HG03565 (cell line): ENCODE results near the gene KCNAB1.
"Not testable (repeated sequence)": the region's sequence is repeated elsewhere in the genome, so short reads cannot be mapped to it uniquely, and the experiment has no call there.

Experiments used
- ATAC-seq: cut with Tn5 transposase; IDR thresholded peaks from one replicate; pipeline ENCODE4 v1.9.1; 2021; ENCODE audit warnings: mild to moderate bottlenecking, moderate library complexity; ENCODE audit not compliant: unreplicated experiment

The KCNAB1 gene

DNA sequence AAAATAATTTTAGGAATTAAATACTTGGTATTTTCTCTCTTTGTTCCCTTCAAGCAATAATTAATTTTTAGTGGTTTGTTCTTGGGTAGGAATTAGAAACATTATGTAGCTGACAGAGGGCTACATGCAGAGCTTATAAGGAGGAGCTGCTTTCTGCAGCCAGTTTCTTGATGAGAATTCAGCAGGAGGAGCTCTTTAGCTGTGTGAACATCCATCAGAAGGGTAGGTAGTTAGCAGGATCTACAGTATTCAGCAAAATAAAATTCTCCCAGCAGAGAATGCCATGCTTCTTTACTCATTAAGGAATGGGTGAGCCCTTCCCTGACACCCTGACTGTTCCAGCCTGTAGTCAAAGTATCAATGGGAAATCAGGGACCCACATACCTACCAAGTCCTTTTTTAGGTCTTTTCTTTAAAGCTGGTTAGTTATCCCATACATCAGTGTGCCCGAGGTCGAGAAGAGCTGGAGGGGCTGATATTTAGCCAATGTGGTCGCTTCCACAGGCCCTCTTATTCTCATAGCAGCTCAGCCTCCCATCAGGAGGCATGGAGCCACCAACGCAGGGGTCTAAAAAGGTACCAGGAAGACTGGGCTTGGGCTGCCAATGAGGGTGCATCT is 54.0 kb downstream of the KCNAB1 start:
- no peak for ATAC-seq

DNA sequence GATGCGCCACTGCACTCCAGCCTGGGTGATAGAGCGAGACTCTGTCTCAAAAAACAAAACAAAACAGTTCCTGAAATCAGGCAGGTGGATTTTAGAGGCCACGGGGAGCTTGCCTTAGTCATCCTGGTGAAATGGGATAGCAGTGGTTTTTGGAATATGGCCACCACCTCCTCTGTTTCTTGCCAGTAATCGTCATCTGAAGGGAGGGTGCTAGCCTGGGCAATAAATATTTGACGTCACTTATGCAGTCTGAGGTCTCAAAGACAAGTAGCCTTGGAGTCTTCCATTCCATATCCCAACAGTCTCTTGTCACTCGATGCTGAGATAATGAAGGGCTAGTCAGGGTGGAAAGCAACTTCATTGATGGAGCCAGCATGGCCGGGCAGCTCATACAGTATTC is 55.2 kb downstream of the KCNAB1 start:
- ATAC-seq, result no peak

DNA sequence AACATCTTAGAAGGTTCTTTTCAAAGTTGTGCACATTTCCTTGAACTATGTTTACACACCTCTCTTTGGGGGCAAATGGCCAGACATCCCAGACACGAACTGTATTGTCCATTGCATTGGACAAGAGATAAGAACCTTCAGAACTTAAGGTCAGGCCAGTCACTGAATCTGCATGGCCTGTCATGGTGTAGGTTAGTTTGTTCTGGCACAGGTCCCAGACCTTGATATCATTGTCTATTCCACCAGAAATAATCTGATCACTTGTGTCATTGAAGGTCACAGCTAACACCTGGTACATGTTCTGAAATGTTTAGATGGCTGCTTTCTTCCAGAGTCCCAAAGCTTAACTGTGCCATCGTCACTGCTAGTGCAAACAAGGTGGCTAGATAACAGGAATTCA is 55.7 kb downstream of the KCNAB1 start:
- ATAC-seq, result no peak

DNA sequence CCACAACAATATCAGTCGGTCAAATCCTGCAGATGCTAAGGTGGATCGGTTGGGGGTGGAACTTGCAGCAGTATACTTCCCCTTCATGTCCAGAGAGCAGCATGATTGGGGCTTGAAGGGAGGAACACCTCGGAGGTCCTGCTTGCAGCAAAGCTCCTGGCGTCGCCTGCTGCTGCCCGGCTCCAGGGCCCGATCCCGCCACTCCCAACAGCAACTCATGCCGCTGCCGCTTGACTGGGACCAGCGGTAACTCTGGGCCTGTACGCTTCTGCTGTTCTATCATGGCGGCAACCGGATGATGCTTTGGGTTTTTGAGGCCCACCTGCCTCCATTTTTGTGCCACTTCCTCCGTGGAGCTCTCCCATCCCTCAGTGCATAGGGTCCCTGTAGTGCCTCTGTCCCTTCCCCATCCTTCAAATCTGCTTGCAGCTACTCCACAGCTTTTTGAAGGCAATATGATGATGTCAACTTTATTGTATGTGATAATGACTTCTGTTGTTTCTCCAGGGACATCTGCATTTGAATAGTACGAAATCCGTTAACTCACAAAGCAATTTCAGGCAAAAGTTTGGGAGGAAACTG is 56.3 kb downstream of the KCNAB1 start:
- ATAC-seq, result no peak

- ATAC-seq, result no peak
These were observed 59.7 kb downstream of the KCNAB1 start for GRCh38 chr3:156180077-156180476.

- no peak for ATAC-seq
These were observed 61.1 kb downstream of the KCNAB1 start for GRCh38 chr3:156181509-156181908.

DNA sequence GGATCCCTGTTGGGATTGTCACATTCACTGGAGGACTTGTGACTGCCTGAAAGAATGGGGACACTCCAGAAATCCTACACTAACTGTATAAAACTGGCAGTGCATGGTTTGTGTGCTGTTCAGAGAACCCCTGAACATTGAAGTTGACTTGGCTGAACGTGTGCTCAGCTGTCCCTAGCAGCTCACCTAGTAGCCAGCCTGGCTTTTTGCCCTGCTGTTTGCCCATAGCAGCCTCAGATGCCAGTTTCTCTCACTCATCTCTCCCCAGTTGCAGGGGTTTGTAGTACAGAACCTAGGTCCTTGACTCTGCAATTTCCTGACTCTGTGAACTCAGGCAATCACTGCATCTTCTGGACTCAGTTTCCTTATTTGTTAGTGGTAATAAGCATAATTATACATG is 63.0 kb downstream of the KCNAB1 start:
- ATAC-seq, result no peak

- ATAC-seq, result no peak
These were observed 63.8 kb downstream of the KCNAB1 start for GRCh38 chr3:156184156-156184555.

DNA sequence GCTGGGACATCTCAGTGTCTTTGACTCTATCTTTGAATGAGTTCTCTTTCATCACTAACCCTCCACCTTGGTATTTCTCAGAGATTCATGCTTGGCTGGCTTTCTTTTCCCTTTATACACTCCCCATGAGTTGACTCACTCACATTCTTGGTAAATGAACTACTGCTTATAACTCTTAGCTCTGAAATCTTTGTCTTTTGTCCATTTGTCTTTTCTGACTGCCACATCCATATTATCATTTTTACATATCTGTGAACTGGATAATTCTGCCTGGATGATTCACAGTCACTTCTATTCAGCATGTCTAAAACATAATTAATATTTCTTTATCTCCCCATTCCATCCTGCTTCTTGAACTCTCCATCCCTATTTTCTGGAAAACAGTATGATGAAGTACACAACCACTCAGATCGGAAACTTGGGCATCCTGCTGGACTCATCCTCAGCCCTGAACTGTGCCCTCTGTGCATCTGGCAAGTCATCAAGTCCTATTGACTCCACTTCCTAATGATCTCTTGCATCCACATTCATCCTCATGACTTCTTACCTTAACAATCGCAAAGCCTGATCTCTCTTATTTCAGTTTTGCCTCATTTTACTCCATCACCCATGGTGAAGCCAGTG is 66.9 kb downstream of the KCNAB1 start:
- no peak for ATAC-seq

- no peak for ATAC-seq
These were observed 68.4 kb downstream of the KCNAB1 start for GRCh38 chr3:156188757-156189156.

DNA sequence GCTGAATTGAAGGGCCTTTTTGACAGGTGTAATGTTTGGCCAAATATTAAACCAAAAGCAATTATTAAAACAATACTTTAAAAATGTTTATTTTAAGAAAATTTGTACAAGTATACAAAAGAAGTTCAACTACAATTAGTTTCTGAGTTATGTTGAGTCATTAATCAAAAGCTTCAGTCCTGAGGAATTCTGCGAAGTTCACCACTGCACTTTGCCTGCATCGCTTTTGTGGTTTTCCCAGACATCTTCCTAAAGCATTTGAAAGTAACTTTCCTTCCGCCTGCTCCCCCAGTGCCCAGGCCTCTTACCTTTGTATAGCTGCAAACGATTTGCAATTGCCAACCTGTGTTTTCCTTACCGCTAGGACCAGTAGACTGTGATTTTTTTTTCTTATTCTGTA is 69.5 kb downstream of the KCNAB1 start:
- no peak for ATAC-seq

DNA sequence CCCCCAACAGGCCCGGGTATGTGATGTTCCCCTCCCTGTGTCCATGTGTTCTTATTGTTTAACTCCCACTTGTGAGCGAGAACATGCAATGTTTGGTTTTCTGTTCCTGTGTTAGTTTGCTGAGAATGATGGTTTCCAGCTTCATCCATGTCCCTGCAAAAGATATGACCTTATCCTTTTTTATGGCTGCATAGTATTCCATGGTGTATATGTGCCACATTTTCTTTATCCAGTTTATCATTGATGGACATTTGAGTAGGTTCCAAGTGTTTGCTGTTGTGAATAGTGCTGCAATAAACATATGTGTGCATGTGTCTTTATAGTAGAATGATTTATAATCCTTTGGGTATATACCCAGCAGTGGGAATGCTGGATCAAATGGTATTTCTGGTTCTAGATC is 74.6 kb downstream of the KCNAB1 start:
- not testable (repeated sequence) for ATAC-seq

- not testable (repeated sequence) for ATAC-seq
These were observed 76.8 kb downstream of the KCNAB1 start for GRCh38 chr3:156197152-156197551.

DNA sequence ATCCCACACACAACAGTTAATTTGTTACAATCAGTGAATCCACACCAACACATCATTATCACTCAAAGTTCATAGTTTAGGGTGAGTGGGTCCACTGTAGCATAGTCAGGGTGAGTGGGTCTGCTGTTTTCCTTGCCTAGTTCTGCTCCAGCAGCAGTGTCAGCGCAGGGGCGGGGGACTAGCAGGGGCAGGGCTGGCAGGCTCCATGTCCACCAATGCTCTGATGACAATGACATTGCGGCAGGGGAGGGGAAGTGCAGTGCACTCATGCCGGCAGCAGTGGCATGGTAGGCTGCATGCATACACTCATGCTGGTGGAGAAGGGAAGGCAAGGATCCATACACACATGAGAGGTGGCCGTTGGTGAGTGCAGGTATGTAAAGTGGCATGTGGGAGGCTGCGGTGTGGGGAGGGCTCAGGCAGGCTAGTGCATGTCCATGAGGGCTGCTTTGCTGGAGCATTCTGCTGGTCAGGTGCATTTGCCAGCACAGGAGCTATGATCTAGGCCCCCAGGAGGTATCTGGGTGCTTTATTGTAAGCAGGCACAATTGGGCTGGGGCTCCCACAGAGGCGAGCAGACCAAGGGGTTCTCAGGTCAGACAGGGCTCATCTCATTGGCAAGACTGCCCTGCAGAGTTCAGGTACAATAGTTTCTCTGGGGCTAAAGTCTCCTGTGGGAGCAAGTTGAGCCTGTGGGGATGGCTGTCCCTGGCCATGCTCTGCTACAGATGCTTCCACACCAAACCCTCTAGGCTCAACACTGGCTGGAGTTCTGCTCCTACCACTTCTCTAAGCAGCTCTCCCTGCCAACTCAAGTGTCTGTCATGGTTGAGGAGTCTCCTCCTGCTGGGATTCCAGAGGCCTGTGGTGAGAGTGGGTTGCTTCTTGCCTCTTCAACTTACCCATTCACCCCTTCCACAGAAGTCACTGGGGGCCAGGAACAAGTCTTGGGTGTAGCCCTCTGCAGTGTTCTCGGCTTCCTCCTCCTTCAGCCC is 81.3 kb downstream of the KCNAB1 start:
- ATAC-seq, result no peak

DNA sequence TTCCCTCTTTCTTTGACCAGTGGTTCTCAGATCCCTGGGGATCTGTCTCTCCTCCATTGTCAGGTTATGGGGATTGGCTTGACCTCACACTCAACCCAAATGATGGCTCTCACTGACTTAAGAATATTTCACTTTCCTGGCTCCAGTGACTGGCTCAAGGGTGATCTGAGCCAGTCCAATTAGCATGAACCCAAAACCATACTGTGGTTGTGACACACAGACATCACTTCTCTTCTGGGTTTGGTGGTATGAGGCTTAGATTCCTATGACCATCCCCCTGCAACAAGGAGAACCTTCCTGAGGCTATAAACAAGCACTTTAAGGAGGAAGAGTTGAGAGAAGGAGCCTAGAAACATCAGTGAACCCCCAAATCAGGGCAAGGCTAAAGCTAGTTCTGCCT is 85.8 kb downstream of the KCNAB1 start:
- ATAC-seq, result no peak

DNA sequence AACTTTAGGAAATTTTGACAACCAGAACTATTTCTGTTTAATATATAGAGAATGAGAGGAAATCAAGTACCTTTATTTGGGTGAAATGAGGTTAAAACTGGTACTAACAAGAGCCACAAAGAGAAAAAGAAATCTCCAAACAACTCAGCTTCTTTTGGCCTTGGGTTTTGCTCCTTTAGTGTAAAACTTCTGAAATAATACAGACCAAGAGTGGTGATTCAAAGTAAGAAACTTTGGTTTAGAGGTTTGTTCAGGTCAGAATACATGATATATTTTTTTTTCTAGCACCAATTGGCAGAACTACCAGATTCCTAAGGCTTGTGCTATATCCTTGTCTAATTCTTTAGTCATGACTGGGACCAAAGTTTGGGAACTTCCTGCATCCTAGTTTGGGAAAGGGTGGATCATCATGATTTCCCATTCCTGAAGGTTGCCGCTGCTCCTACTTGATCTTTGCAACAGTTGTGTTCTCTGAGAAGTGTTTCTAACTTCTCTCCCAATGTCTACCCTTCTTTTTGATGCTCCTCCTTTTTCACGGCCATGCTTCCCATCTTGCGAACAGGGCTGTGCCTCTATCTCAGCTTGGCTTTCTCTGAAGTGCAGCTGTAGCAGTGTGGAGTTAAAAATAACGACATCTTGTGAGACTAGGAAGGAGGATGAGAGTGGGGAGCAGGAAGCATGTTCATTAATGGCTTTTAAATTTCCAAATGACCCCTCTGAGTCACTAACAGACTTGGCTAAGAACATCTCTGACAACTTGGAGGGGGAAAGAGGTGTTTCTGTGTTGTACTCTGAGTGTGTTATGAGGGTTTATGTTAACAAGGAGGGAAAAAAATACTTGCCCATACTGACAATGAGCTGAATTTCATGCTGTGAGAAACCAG is 87.7 kb downstream of the KCNAB1 start:
- no peak for ATAC-seq

GRCh38 chr3:156209631-156210335 is 89.4 kb downstream of the KCNAB1 start:
- no peak for ATAC-seq

- ATAC-seq, result no peak
These were observed 91.2 kb downstream of the KCNAB1 start for GRCh38 chr3:156211583-156211982.

DNA sequence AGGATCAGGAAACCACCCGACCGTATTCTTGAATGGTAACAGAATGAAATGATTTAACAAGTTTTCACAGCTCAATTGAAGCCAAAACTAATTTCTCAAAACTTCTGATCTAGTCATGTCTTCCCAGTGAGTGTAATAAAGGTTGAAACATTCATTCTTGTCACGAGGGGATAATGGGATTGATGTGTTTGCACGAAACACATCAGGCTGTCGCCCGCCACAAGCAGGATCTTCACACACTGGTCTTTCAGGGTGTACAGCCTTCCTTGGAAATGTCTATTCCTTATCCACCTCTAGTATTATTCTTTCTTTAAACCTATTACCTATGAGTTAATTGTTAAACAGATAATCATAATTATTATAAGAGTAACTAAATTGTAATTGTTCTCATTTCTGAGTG is 94.3 kb downstream of the KCNAB1 start:
- no peak for ATAC-seq

GRCh38 chr3:156215751-156216150 is 95.4 kb downstream of the KCNAB1 start:
- no peak for ATAC-seq
